Suprapubic skin (tissue), 4 donors: Measurements from ENCODE around the gene IQGAP2. TPM values are rescaled to one million over a fixed set of nuclear protein-coding genes. Genes with fewer than 3 reads are reported as not detected.

Experiments used
- DNase-seq, 2 donors: peaks; one replicate each; pipeline ENCODE4 v3.0.0-alpha.2; 2019; ENCODE audit warnings: low spot score in 2 of 2
- H3K27ac ChIP-seq: fragments of 200-600 bp; sonication (generic); one replicate; pipeline ENCODE4 v1.5.1; 2019
- H3K27me3 ChIP-seq: fragments of 200-600 bp; sonication (generic); one replicate; pipeline ENCODE4 v1.5.1; 2019
- H3K36me3 ChIP-seq: fragments of 200-600 bp; sonication (generic); one replicate; pipeline ENCODE4 v1.5.1; 2019
- H3K4me1 ChIP-seq: fragments of 200-600 bp; sonication (generic); one replicate; pipeline ENCODE4 v1.5.1; 2019
- H3K4me3 ChIP-seq: fragments of 200-600 bp; sonication (generic); one replicate; pipeline ENCODE4 v1.5.1; 2019; ENCODE audit warnings: mild to moderate bottlenecking
- H3K9me3 ChIP-seq: fragments of 200-600 bp; sonication (generic); one replicate; pipeline ENCODE4 v1.5.1; 2019
- CTCF ChIP-seq, 2 donors: fragments of 200-600 bp in 1 of 2; fragments of 450-650 bp in 1 of 2; sonication (generic) in 1 of 2; IDR thresholded peaks; one replicate each; pipeline ENCODE4 v1.5.1; 2016 to 2019; ENCODE audit warnings: antibody characterized with exemption in 2 of 2, mild to moderate bottlenecking in 1 of 2, moderate library complexity in 1 of 2
- EP300 ChIP-seq: sonication (generic); formaldehyde crosslinking; IDR thresholded peaks from one replicate; pipeline ENCODE4 v1.6.1; 2017; ENCODE audit warnings: antibody characterized with exemption
- POLR2A ChIP-seq, 2 donors: fragments of 450-650 bp; IDR thresholded peaks; one replicate each; pipeline ENCODE4 v1.6.1; 2017; ENCODE audit warnings: antibody characterized with exemption in 2 of 2, mild to moderate bottlenecking in 2 of 2, moderate library complexity in 2 of 2
- POLR2AphosphoS5 ChIP-seq, 3 donors: sonication (generic); formaldehyde crosslinking; IDR thresholded peaks; one replicate each; pipeline ENCODE4 v1.6.1; 2017; ENCODE audit warnings: antibody characterized with exemption in 3 of 3
- WGBS: methylation state at CpG from one replicate; pipeline ENCODE4 v1.1.5; 2018; 5-methylcytosine and 5-hydroxymethylcytosine counted together
- total RNA-seq, 4 donors: library from RNA; depleted of rRNA; stranded (reverse); fragments of >200 nt; gene quantifications; one replicate each; pipeline ENCODE4 v1.1.0, GENCODE V29; 2016

Gene IQGAP2
- total RNA-seq, 4 donors from 2014 or later, result 10.1 to 49.0 (median 12.8) TPM

- 67% methylated on average over 4 of the region's 4 CpGs for WGBS
- Histone ChIP-seq H3K4me1 (peaks cover 7% of the 10 kb centered on the region), H3K36me3 (no peaks in the 10 kb centered on the region), H3K4me3 (no peak overlapping the region), H3K27ac (no peak overlapping the region), H3K27me3 (no peaks in the 10 kb centered on the region), H3K9me3 (no peaks in the 10 kb centered on the region)
- TF ChIP-seq POLR2A (IDR thresholded peaks at IDR 0.05) (no peak), EP300 (no peak), POLR2AphosphoS5 (IDR thresholded peaks at IDR 0.05) (no peak), CTCF (IDR thresholded peaks at IDR 0.05) (no peak)
- DNase-seq, result no peak
Observed at GRCh38 chr5:76608833-76609232, 205.7 kb downstream of the IQGAP2 start.

- WGBS, result 88% methylated on average over 1 of the region's 1 CpG
- no peaks in the 10 kb centered on the region for H3K9me3 ChIP-seq
- H3K36me3 ChIP-seq, result no peaks in the 10 kb centered on the region
- no peak overlapping the region for H3K4me3 ChIP-seq
- no peak for DNase-seq
- TF ChIP-seq POLR2AphosphoS5 (IDR thresholded peaks at IDR 0.05), result no peak
- no peak for TF ChIP-seq EP300
- TF ChIP-seq POLR2A (IDR thresholded peaks at IDR 0.05), result no peak
- no peak for TF ChIP-seq CTCF (IDR thresholded peaks at IDR 0.05)
- no peak overlapping the region for H3K27ac ChIP-seq
- no peaks in the 10 kb centered on the region for H3K27me3 ChIP-seq
- peaks cover 7% of the 10 kb centered on the region for H3K4me1 ChIP-seq
Observed at GRCh38 chr5:76610196-76610595, 207.1 kb downstream of the IQGAP2 start.

- H3K27me3 ChIP-seq, result no peaks in the 10 kb centered on the region
- 84% methylated on average over 5 of the region's 5 CpGs for WGBS
- H3K9me3 ChIP-seq, result no peaks in the 10 kb centered on the region
- no peaks in the 10 kb centered on the region for H3K4me1 ChIP-seq
- no peak overlapping the region for H3K4me3 ChIP-seq
- no peaks in the 10 kb centered on the region for H3K36me3 ChIP-seq
- no peak for TF ChIP-seq CTCF (IDR thresholded peaks at IDR 0.05)
- DNase-seq, result no peak
- H3K27ac ChIP-seq, result no peak overlapping the region
Observed at GRCh38 chr5:76612942-76613341, 209.9 kb downstream of the IQGAP2 start.

DNA sequence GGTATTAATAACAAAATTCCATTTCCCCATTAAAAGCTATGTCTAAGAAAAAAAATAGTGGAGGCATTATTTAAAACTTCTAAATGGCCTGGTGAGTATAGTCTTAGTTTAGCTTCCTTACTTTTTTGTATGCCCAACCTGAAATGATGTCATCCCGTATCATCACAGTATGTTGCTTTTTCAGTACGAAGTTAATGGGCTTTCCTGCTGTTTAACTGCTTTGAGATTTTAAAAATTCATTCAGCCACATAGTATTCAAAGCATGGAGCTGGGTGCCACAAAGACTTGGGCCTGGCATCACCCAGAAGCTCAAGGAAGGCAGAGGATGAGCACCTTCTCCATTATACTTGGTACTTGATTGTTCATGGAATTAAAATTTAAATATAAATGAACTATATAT is 212.7 kb downstream of the IQGAP2 start:
- no peak overlapping the region for H3K4me3 ChIP-seq
- H3K27me3 ChIP-seq, result no peaks in the 10 kb centered on the region
- H3K9me3 ChIP-seq, result no peaks in the 10 kb centered on the region
- H3K36me3 ChIP-seq, result no peaks in the 10 kb centered on the region
- TF ChIP-seq EP300 (no peak), POLR2A (IDR thresholded peaks at IDR 0.05) (no peak), CTCF (IDR thresholded peaks at IDR 0.05) (no peak), POLR2AphosphoS5 (IDR thresholded peaks at IDR 0.05) (no peak)
- H3K4me1 ChIP-seq, result no peaks in the 10 kb centered on the region
- H3K27ac ChIP-seq, result no peak overlapping the region
- 88% methylated on average over 2 of the region's 2 CpGs for WGBS
- no peak for DNase-seq

GRCh38 chr5:76616206-76616605 is 213.1 kb downstream of the IQGAP2 start:
- Histone ChIP-seq H3K4me3 (no peak overlapping the region), H3K27me3 (no peaks in the 10 kb centered on the region), H3K4me1 (no peaks in the 10 kb centered on the region), H3K9me3 (no peaks in the 10 kb centered on the region), H3K36me3 (no peaks in the 10 kb centered on the region), H3K27ac (no peak overlapping the region)
- no peak for TF ChIP-seq EP300
- TF ChIP-seq CTCF (IDR thresholded peaks at IDR 0.05), result no peak
- TF ChIP-seq POLR2A (IDR thresholded peaks at IDR 0.05), result no peak
- TF ChIP-seq POLR2AphosphoS5 (IDR thresholded peaks at IDR 0.05), result no peak
- 82% methylated on average over 2 of the region's 2 CpGs for WGBS
- no peak for DNase-seq
